Subcutaneous adipose tissue (tissue), 4 donors: Measurements from ENCODE around the gene BAIAP2. TPM values are rescaled to one million over a fixed set of nuclear protein-coding genes. Genes with fewer than 3 reads are reported as not detected.

Experiments used
- total RNA-seq, 4 donors: library from RNA; depleted of rRNA; stranded (reverse); fragments of >200 nt; gene quantifications; one replicate each; pipeline ENCODE4 v1.1.0, GENCODE V29; 2016
- TF ChIP-seq, protein P1 (sequence below): fragments of 450-650 bp; IDR thresholded peaks from one replicate; pipeline ENCODE4 v1.5.1; 2016; ENCODE audit warnings: low read depth, mild to moderate bottlenecking, control low read depth, antibody characterized with exemption, moderate library complexity

BAIAP2 gene
- total RNA-seq, 4 donors from 2014 or later, result 17.4 to 31.1 (median 23.2) TPM

DNA sequence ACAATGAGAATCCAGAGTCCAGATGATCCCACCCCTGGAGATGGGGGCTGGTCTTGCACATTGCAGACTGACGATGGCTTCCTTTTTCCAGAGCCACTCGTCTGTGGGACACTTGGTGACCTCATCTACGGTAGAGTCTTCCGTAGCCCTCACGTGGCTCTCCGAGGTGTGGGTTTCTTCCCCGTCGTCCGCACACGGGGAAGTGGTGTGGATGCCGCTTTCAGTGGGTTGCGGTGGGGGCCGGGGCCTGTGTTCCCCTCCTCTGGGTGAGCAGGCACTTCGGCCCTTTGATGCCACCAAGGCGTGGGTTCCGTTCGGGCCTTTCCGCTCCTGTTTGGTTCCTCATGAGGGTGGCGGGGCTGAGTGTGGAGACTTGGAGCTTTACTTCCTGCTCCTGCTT lies 21.4 kb downstream of the BAIAP2 start:
- TF ChIP-seq, protein P1, sequence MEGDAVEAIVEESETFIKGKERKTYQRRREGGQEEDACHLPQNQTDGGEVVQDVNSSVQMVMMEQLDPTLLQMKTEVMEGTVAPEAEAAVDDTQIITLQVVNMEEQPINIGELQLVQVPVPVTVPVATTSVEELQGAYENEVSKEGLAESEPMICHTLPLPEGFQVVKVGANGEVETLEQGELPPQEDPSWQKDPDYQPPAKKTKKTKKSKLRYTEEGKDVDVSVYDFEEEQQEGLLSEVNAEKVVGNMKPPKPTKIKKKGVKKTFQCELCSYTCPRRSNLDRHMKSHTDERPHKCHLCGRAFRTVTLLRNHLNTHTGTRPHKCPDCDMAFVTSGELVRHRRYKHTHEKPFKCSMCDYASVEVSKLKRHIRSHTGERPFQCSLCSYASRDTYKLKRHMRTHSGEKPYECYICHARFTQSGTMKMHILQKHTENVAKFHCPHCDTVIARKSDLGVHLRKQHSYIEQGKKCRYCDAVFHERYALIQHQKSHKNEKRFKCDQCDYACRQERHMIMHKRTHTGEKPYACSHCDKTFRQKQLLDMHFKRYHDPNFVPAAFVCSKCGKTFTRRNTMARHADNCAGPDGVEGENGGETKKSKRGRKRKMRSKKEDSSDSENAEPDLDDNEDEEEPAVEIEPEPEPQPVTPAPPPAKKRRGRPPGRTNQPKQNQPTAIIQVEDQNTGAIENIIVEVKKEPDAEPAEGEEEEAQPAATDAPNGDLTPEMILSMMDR, result no peak

DNA sequence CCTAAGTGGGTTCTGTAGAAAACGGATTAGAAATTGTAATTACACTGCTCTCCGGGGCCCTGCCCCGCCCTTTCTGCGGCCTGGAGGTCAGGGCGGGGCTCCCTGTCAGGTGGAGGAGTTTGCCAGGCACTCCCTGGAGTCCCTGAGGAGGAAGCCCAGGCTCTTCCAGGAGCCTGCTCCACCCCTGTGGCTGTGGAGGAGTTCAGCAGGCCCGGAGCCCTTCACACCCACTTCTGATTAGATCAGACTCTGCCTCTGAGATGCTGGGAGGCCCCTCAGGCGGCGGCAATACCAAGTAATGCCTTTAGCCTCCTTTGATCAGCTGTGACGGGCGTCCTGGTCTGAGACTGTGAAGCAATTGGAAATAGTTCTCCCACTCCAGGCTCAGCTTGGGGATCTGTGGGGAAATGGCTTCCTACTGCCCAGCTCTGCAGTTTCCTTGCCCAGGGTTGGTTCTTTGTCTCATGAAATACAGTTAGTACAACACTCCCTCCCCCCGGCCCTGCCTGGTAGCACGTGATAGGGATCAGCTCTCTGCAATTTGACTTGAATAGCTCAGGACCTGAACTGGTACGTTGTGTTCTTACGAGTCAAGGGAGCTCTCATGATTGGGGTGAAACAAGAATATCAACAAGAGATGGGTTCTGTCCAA lies 22.3 kb downstream of the BAIAP2 start:
- TF ChIP-seq, protein P1, result no peak

DNA sequence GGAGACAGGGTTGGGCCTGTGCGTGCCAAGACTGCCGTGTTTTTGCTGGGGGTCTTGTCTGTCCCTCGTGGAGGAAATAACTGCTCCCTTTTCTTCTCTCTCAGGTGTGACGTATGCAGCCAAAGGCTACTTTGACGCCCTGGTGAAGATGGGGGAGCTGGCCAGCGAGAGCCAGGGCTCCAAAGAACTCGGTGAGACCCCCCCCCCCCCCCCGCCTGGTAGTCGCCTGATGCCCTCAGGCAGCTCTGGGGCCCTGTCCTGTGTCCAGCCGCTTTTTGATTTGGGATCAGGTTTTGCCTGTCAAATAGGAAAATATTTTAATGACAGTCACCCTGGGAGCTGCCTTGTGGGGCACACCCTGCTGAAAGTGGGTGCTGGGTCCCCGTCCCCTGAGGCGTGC lies 22.8 kb downstream of the BAIAP2 start:
- TF ChIP-seq, protein P1, result no peak

DNA sequence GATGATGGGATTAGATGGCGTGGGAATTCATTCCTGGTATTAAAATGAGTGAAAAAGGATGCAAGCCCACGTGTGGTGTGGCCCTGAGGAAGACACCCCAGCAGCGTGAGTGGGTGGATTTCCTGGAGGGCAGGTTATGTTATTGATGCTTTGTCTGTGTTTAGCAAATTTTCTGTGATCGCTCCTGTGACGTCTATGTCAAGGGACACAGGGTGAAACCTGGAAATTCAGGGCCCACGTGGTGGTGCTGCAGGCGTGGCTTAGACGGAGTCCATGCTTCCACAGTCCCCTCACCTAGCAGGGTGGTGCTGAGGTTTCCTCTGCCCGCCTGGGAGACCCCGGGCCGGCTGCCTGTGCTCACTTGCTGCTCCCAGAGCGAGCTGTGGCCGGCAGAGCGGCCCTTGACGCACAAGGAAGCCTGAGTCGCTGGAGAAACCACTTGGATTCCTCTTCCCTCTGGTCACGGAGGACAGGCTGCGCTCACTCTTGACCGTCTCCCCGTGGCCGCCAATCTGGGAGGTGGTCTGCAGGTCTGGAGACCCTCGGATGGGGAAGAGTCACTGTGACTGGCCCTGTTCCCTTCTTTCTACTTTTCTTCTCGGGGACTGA lies 23.4 kb downstream of the BAIAP2 start:
- TF ChIP-seq, protein P1, result no peak

DNA sequence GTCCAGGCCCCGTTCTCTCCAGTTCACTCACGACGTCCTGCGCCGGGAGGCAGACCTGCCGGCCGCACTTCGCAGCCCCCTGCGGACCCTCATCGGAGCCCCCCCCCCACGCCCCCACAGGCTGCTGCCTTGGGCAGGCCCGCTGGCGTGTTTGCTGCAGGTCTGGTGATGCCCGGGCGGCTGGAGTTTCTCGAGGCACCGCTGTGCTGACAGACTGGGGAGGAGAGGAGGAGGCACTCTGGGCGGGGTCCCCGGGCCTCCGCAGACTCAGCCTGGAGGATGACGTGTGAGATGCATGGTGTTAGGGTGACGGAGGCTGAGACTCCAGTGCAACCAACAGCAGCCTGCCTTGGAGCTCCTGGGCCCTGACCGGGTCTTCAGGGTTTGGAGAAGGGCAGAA lies 24.1 kb downstream of the BAIAP2 start:
- TF ChIP-seq, protein P1, result no peak

DNA sequence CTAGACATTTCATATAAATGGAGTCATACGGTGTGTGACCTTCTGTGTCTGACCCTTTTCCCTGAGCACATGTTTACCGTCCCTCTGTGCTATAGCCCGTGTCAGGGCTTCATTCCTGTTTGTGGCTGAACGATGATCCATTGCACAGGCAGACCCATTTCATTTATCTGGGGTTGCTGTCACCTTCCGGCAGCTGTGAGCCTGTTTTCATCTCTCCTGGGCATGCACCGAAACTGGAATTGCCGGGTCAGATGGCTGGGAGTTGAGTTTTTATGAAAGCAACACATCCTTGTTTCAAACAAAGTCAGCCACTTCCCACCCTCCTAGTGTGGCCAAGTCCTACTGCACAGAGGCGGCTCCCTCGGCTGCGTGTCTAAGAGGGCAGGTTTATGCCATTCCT lies 25.5 kb downstream of the BAIAP2 start:
- TF ChIP-seq, protein P1, result no peak

DNA sequence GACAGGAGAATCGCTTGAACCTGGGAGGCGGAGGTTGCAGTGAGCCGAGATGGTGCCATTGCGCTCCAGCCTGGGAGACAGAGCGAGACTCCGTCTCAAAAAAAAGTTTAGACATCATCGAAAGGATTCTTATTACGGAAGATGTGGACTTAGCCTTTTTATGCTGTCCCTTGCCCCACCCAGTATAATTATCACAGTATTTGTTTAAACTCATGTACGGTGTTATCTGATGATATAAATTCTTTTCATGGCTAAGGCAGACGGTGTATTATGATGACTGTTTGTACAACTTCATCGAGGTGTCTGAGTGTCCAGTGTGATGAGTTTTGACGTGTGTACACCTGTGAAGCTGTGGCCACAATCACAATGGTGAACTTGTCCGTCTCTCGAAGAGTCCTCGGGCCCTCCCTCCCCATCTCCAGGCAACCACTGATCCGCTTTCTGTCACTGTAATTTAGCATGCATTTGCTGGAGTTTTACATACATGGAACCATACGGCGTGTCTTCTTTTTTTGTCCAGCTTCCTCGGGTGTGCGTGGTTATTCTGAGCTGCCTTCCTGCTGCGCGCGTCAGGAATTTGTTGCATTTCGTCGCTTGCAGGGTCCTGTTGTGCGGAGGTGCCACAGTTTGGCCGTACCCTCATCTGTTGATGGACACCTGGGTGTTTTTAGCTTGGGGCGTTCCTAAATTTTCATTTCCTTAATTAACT lies 26.2 kb downstream of the BAIAP2 start:
- TF ChIP-seq, protein P1, result no peak
